GM20431 (cell line): Measurements from ENCODE around the gene CTNND2.

Experiments used
- in situ Hi-C: fragments of 300-500 bp; cut with MseI, MboI; formaldehyde crosslinking; loops from one replicate; pipeline ENCODE4 v1.15.0; 2020; ENCODE audit warnings: low sequenced_read_pairs; ENCODE audit not compliant: unreplicated experiment

The CTNND2 gene

DNA sequence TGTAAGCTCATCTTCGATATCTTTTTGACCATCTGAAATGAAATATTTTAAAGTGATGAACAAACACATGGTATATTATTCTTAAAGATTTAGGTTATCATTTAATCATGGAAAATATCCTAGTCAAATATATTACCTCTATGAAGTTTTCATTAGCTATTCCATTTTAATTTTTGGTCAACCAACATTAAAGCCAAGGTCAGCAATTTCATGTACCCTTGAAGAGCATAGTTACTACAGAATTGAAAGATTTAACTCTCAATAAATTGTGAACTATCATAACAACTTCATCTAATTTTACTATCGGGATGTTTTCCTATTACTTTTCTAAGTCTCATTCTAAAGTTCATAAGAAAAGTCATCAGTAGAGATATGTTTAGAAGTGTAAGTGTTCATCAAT is 492.6 kb downstream of the CTNND2 start:
- in situ Hi-C loops = no loop called here

DNA sequence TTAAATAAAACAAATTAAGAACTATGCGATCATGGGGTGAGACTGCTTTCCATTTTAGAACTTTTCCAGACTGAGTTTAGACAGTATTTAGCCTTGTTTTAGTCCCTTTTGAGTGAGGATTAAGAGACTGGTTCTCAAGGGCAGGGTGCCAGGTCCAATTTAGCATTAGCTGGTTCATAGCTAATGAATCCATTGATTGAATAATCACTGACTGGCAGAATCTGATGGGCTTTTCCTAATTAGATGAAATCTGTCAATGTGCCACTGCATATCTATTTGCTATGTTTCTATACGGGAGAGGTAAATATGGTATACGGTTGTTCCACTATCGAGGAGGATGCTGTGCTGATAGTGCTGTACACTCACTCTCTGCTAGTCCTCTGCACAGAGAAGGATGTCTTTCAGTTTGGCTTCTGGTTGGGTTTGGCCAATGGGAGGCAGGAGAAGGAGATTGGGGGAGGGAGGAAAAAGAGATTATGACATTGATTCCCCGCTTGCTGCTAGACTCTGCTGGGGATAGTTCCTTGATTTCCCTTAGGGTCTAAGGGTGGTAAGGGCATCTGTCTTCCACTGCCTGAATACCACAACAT is 496.6 kb downstream of the CTNND2 start:
- in situ Hi-C loops = no loop called here

DNA sequence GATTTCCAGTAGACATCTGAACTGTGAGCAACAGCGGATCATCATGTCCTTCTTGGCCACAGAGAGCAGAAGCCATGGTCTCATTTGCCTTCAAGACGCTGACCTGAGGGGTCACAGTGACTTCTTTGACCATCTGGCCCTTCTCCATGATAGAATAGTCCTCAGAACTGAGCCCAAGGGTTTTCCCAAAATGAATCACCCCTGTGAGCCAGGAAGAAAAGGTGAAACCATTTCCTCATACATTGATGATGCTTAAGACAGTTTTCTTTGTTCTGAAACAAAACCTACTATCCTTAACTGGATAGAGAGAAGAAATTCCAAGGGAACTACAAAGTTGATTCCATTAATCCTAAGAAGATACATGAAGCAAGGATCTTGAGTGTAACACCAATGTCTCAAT is 503.9 kb downstream of the CTNND2 start:
- in situ Hi-C loops = no loop called here

DNA sequence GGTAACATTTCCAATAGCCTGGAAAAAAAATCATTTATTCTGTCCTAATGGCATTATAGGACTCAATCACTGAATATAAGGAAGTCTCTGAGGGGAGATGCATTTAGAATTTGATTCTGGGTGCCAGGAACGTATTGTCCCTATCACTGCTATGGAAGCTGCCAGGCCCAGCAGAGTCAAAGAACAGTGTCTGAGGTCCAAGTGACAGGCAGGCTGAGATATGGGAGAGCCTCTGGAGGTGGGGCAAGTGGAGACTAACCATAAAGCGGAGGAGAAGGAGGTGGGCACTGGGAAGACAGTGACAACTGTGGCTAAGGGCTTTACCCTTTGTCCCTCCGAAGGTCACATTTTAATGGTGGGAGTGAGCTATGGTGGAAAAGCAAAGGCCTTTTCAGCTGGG is 505.5 kb downstream of the CTNND2 start:
- in situ Hi-C loops = no loop called here

DNA sequence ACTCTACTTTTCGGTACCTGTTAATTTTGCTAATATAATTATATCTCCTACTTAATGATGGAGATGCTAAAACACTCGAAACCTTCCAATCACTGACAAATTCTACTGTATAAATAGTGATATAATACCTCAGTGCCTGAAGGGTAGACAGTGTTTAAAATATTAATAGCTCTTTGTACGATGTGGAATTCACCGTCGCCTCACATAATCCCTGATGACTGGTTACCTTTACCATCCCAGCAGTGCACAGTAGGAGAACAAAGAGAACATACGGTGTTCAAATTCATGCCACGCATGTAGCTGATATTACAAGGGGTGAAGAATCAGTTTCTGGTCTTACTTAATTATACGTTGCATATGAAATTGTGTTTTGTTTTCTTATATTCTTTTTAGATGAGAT is 506.7 kb downstream of the CTNND2 start:
- in situ Hi-C loops = no loop called here

DNA sequence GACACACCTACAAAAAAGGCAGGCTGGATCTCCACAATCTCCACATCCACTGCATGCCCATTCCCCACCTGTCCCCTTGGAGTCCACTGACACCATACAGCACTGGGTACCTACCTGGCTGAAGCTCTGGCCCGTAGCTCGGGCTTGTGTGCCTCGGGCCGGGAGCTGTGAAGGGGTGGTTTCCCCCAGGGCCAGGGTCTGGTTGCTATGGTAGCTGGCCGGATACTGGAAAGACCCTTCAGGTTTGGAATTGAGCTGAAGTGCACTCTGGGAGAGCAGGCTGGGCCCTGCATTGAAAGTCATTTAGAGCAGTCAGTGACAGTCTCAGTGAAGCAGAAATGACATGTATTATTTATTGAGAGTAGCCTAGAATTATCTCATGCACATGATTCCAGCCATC is 507.3 kb downstream of the CTNND2 start:
- in situ Hi-C loops = no loop called here

DNA sequence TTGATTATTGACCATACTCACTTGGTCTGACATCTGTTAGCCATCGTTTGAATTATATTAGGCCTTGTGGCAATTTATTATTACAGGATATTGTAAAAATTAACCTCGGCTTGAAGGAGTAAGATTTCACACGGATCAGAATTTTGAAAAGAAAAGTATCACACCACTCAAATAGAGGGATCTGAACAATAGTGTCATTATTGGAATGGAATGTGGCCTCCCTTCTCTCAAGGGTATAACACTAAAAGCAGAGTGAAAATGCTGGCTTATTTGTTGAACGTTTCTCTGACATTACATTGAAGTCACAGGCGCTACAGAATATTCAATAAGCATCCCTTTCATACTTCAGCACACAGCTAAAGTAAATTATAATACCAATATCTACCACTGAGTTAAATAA is 509.3 kb downstream of the CTNND2 start:
- in situ Hi-C loops = no loop called here

DNA sequence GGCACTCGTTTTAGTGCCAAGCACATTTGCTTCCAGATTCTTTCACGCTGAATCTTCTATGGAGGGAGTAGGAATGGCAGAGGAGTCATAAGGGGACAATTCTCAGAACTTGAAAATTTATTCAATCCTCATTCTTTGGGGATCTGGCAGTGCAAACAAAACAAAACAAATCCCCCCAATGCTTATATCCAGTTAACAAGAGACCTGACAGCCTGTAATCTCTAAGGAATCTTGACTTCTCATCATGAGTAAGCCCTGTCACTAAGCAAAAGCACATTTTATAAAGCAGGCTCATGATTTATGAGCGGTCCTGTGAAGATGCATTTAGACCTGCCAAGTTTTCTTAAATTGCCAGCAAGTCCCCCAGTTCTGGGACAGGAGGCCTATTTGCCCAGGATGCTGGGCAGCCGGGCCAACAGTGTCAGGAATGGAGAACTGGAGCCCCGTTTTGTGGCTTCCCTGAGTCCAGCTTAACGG is 513.9 kb downstream of the CTNND2 start:
- in situ Hi-C loops = no loop called here

DNA sequence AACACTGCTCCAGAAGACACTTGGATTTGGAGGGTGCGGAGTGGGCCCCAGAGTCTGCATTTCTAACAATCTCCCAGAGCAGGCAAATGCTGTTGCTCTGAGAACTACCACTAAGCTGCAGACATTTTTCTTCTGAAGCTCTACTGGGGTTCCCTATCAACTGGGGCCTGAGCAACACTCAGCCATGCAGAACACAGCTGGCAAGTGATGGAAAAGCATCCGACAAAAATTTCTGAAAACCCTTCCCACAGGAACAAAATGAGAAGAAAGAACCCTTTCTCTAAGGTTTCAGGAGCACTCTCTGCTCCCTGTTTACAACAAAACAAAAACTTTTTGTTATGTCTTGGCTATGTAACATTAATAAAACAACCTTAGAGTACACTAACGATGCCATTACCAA is 516.9 kb downstream of the CTNND2 start:
- in situ Hi-C loops = no loop called here

DNA sequence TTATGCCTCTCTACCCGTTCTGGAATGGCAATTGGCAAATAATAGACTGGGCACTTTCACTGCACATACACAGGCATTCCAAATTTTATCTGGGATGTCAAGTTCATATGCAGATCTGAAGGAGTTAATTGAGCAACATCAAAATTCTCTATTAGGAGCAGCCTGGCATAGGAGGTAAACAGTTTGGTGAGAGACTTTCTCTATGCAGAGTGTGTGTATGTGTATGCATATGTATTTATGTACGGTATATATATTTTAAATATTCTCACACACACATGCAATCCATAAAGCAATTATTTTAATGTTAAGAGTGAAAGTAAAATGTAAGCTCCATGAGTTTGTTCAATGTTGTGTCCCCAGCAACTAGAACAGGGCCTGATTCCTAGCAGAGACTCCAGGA is 517.8 kb downstream of the CTNND2 start:
- in situ Hi-C loops = no loop called here

DNA sequence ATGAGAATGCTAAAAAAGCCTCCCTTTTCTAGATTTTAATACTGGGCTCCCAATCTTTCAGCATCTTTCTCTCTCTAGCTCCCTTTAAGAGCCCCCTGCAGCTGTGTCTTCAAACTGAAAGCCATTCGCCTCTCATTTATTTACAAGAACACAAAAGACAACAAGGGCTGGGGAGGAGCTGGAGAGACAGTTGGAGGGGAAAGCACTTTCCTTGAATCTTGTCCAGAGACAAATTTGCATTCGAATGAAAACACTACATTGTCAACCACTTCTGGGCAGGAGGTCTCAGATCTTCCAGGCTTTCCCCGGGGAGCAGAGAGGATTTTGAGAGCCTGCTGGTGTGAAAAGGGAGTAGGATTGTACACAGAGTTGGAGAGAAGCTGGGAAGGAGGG is 518.3 kb downstream of the CTNND2 start:
- in situ Hi-C loops = no loop called here

DNA sequence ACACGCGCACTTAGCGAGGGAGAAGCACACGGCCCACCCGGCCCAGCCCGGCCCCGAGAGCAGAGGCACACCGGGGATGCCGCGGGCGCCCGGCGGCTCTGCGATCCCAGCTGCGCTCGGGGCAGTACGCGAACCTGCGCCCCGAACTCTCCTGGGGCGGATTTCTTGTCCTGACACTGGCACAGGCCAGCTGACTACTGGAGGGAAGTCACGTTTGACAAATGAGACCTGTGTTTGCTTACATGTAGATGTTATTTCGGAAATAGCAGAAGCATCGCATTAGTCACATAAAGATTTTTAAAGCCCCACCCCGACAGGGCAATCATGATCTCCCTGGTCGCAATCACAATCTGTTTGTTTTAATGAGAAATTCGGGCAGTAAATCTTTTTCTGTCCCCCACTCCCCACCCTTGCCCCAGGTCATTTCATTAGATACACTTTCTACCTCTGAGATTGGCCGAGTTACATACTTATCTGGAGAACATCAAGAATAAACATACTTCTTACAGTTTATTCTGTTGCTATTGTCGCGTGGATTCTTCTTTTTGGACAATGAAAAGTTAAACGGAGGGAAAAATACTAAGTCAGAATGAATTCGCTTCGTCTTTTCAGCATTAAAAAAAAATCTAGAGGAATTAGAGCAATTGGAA is 518.9 kb downstream of the CTNND2 start:
- in situ Hi-C loops = no loop called here

DNA sequence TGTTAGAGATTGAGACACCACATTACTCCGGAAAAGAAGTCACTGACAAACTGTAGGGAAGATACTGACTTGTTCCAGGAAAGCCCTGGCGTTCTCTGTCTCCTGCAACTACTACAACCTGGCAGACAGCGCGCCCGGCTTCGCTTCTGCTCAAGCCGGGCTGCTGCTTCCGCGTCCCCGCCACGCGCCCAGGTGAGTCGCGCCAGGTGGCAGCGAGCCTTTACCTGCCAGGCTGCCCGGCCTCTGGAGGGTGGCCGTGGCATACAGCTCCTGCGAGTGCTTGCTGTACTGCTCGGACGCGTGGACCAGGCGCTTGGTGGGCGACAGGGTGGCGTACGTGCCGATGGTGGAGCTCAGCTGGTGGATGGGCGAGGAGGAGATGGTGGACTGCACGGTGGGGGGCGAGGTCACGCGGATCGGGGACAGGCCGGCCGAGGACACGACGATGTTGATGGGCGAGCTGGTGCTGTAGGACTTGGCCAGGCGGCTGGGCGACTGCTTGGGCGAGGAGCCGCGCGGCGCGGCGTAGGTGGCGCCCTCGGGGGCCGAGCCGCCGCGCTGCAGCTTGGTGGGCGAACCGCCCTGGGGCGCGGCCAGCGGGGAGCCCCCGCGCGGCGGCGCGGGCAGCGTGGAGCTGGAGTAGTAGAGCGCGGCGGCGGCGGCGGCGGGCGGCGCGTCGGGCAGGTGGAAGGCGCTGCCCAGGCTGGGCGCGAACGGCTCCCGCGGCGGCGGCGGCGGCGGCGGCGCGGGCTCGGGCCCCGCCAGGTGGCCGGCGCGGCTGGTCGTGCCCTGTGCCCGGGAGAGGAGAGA is 519.6 kb downstream of the CTNND2 start:
- in situ Hi-C loops = no loop called here

DNA sequence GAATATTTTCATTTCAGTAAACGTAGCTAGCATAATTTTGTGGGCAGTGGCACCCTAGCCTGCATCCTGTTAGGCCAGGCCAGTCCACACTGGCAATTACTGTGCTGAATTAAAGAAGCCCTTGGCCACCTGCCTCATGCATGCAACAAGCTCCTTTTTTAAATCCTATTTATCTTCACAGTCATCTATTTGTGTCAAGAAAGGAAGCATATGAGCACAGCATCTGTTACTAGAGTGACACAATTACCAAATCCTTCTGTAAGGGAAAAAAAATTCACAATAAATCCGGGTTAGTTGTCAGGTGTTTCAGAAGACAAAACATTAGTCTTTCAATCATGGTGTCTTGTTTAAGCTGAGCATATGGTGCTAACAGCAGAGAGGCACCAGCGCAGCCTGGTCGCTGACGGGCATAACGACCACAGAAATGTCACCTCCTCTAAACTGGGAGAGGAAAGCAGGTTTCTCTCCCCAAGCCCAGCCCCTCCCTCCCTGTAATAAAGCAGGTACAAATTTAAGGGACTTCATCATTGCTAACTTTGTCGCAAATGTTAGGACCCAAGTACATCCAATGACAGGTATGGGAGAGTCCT is 520.6 kb downstream of the CTNND2 start:
- in situ Hi-C loops = no loop called here

DNA sequence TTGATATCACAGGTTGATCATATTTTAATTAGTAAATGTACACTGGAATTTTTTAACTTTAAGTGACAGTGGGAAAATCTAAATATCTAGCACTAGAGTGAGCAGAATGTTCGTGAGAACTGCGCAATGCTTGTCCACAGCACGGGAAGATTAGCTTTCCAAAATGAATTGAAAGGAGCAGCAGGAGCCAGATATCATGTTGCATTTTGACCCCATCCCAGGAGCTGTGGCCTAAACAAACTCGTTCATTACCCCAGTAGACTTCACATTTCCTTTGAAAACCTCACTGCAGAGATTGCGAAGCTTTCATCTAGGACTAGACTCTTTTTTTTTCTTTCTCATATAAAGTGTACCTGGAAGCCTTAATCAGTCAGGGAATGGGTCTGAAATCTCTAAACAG is 525.8 kb downstream of the CTNND2 start:
- in situ Hi-C loops = no loop called here

DNA sequence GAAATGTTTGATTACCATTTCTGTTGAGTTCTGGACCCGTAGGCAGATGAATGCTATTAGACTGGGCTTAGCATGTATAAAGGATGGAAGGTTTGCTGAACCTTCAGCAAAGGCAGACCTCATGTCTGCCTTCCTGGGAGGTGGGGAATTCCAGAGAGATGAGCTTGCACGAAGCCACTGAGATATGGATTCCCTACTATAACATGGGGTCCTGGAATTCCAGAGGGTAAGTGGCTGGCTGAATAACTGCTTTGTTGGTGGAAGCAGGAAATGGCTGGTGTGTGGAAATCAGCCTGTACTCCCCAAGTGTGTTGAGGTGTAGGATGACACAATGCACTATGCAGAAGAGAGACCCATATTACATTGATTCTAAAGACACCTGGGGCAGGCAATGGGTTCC is 526.4 kb downstream of the CTNND2 start:
- in situ Hi-C loops = no loop called here

DNA sequence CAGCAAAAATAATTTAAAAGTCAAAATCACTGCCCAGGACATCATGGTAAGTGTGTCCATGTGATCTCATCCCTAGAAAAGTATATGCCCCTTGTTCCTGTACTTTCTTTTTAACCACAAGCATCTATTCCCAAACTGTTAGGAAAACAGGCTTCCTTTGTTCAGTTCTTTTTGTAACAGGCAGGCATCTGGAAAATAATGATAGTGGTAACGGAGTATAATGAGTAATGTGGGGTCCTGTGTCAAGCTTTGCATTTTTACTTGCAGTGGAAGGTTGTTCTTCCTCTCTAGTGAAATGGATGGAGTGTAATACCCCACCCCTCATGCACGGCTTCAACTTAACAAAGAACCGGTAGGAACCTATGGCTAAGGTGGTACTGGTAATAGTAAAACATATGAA is 532.1 kb downstream of the CTNND2 start:
- in situ Hi-C loops = no loop called here

DNA sequence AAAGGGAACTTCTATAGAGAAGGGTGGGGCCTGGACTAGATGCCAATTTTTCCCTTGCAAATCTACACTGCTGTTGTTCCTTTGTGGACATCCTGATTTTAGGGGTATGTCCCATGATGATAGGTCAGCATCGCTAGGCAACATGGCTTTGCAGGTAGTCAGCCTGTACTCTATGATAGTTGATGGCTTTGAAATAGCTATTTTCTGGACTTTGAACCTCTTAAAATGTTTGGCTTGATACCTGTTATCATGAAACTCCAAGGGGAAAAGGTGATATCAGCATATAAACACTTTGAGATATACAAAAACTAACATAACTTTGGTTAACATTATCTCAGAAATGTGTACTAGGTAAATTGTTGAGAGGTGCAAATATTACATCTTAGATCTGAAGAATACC is 533.2 kb downstream of the CTNND2 start:
- in situ Hi-C loops = no loop called here

DNA sequence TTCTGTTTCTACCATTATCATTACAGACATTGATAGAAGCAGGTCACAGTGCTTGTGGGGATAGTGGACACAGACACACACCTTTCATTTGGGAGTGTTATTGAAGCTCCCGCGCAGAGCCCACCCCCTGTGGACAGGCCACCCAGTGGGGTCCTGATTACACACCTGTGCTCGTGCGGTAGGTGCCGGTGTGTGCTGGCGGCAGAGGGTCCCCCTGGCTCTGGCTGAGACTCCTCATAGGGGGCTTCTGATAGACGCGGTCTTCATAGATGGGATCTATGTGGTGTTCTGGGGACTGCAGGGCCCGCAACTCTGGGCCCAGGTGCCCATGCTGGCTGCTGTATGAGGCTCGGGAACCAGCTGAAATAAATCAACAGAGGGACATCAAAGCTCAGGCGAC is 539.7 kb downstream of the CTNND2 start:
- in situ Hi-C loops = no loop called here

DNA sequence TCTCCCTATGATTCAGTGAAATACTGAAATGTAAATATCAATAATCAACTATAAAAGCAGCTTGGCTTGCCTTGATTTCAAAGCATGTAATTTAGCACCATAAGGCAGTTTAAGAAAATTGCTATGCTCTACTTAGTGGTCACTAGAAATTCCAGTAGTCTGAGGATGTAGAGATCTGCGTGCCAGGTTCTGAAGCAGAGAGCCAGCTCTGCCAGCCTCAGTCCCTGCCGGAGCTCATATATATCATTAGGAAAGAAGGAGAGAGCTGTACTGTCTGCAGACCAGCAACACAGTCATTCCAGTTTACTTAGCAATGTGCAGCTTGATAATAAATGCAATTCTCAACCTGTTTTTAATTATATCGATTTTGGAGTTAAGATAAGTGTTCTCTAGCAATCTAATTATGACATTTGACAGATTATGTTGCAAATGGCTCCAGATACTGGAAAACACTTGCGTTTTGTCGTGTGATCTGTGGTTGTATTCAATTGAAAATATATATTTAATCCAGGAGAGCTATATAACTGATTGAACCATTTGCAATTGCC is 540.5 kb downstream of the CTNND2 start:
- in situ Hi-C loops = no loop called here

DNA sequence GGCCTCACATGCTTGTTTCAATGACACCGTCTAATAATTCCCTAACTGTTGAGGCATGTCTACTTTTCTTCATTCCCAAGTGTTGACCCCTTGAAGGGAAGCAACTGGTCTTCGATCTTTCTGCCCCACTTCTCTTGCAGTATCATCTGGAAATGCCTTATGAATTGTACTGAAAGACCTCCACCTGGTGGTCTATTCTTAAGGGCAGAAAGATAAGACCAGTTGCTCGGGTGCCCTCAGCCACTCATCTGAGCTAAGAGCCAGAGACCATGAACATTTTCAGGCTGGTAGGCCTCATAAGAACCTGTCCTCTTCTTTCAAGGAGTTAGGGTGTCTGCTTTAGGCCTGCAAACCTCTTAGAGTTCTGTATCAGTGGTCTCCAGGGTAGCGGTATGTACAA is 542.5 kb downstream of the CTNND2 start:
- in situ Hi-C loops = no loop called here
